Measurements from ENCODE around the gene KAZN.
"Not testable (repeated sequence)": the region's sequence is repeated elsewhere in the genome, so short reads cannot be mapped to it uniquely, and the experiment has no call there.

KAZN gene

GRCh38 chr1:14962407-14962806, 363.9 kb downstream of the KAZN start:
- DNase-seq = no peak

DNA sequence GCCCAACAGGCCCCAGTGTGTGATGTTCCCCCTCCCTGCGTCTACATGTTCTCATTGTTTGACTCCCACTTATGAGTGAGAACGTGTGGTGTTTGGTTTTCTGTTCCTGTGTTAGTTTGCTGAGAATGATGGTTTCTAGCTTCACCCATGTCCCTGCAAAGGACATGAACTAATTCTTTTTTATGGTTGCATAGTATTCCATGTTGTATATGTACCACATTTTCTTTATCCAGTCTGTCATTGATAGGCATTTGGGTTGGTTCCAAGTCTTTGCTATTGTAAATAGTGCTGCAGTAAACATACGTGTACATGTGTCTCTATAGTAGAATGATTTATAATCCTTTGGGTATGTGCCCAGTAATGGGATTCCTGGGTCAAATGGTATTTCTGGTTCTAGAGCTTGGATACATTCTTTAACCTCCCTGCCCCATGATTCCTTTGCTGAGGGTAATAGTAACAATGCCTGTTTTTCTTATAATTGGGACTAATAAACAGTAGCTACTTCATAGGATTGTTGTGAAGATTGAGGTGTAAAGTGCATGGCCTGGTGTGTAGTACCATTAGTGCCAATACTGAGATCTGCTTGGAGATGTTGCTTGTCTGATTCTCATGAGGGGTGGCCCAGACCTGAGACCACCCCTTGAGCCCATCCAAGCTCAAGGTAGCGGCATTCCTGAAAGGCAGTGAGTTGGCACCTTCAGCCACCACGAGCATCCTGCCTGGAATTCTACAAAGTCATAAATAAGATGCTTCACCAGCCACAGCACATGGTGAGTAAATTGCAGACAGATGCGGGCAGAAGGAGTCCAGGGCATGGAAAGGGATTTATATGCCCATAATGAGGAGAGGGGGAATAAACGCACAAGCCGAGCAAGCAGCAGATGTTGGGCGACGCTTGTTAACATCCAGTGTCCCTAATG, 365.6 kb downstream of the KAZN start:
- not testable (repeated sequence) for DNase-seq

DNA sequence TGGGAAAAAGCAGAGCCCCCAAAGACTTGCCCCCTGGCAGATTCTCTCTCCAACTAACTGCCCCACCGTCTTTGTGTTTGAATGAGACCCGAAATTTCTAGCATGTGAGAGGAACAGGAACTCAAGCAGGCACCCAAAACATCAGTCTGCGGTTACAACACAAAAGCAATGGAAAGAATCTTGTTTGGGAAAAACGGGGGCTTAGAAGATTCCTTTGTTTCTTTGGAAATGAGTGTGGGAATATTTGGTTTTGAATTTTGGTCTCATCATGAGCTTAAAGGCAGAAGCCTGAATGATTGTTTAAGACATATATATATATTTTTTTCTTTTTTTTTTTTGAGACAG, 366.2 kb downstream of the KAZN start:
- no peak for DNase-seq

DNA sequence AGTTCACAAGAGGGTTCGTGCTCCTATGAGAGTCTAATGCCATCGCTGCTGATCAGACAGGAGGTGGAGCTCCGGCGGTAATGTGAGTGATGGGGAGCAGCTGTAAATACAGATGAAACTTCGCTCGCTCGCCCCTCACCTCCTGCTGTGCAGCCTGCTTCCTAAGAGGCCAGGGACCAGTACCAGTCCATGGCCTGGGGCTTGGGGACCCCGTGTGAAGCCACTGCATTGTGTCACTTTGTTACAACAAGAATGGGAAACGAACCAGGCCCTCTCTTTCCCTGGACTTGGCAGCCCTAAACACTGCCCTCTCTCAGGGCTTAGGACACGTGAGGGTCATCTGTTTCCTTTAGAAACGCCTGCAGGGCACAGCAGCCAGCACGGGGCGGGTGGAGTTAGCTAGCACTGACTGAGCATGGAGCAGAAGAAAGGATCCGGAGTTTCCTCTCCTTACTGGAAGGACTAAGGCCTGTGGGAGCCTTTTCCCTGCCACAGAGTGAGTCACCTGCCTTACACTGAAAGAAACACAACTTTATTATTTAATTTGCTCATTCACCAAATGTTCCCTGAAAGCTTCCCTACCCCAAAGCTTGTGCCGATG, 369.9 kb downstream of the KAZN start:
- no peak for DNase-seq

DNA sequence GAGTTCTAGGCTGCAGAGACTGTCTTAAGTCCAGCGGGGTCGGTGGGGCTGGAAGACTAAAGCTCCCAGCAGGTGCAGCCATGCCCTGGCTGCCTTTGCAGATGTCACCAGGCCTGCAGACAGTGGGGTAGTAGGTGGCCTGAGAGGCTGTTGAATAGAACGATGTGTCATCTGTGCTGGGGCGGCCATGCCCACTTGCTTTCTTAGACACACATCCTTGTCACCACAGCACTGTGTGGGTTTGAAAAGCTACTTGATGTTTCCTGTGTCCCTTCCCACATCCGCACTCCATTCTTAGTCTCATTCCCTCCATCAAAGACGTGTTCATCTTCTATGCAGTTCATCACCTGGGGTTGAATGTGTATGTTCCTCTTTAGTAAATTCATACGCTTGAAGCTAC, 370.5 kb downstream of the KAZN start:
- DNase-seq = no peak

GRCh38 chr1:14970115-14970798, 371.8 kb downstream of the KAZN start:
- no peak for DNase-seq

DNA sequence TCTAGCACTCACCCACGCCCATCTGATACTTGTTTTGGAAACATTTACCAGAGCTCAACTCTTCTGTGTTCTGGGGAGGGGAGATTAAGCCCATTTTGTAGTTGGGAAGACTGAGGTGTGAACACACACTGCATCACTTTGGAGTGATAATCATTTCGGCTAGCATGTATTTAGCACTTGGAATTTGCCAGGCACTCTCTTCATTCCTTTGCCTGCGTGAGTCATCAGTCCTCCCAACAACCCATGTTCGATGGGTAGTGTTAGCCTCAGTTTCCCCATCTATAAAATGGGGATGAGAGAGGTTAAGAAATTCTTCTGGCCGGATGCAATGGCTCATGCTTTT, 372.3 kb downstream of the KAZN start:
- DNase-seq = no peak

DNA sequence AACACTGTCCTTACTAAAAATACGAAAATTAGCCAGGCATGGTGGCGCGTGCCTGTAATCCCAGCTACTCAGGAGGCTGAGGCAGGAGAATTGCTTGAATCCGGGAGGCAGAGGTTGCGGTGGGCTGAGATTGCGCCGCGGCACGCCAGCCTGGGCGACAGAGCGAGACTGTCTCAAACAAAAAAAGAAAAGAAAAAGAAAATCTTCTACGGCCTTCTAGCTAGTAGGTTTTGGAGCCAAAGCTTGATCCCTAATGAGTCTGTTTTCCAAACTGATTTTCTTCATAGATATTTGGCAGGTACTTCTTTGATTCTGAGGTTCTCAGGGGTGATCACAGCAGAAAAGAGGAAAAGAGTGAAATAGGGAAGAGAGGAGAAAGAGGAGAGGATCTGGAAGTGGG, 372.7 kb downstream of the KAZN start:
- no peak for DNase-seq

- DNase-seq = no peak
These were observed 373.6 kb downstream of the KAZN start for GRCh38 chr1:14972107-14972506.

DNA sequence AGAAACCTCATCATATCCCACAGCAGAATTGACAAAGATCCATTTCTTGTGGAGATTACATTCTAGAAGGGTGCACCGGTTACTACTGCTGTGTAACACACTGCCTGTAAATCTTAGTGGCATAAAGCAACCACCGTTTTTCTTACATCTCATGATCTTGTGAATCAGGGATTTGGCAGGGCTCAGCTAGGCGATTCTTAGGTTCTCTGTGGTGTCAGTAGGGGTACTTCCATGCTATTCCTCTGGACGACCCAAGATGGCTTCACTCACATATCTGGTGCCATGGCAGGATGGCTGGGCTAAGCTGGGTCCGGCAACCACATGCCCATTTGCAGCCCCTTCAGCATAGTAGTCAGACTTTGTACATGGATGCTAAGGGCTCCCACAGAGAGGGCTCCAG, 375.3 kb downstream of the KAZN start:
- DNase-seq = no peak

GRCh38 chr1:14974361-14974760, 375.9 kb downstream of the KAZN start:
- DNase-seq = no peak

DNA sequence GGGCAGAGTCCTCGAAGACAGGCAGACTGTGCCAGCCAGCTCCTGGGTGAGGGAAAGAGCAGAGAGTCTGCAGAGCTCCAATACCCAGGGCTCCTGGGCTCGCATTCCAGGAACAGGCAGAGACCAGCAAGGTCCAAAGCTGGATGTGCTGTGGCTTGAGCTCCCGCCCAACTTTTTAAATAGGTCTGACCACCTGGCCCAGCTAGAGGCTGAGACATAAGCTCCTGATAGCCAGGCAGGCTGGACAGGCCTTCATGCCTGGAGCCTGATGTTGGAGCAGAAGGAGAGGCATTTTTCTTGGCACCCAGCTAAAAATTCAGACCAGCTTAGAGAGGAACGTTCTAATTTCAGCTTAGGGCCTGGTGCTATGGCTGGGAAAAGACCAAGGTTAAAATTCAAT, 376.6 kb downstream of the KAZN start:
- DNase-seq = no peak

- DNase-seq = no peak
These were observed 377.8 kb downstream of the KAZN start for GRCh38 chr1:14976256-14976655.

- no peak for DNase-seq
These were observed 378.9 kb downstream of the KAZN start for GRCh38 chr1:14977338-14977931.

DNA sequence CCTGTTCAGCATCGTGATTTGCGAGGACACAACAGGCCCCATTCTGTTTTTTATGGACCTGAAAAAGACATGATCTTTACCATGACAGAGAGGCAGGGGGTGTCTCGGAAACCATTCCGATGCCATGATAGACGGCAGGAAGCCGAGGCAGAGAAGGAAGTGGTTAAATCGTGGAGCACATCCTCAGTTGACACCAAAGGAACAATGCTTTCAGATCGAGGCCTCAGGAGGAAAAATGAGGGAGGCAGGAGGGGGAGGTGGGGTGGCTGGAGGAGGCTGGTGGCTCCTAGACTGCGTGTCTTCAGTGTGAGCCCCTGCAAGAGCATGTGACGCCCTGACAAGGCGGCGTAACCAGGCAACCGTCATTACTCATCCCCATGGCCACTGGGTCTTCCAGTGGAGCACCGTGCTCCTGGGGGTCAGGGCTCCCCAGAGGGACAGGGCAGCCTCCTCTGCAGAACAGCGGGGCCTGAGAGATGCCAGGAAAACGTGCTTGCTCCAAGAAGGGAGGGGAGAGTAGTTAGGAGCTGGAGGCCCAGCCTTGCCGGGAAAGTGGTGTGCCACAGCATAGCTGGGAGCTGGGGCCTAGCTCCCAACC, 382.2 kb downstream of the KAZN start:
- DNase-seq = no peak

DNA sequence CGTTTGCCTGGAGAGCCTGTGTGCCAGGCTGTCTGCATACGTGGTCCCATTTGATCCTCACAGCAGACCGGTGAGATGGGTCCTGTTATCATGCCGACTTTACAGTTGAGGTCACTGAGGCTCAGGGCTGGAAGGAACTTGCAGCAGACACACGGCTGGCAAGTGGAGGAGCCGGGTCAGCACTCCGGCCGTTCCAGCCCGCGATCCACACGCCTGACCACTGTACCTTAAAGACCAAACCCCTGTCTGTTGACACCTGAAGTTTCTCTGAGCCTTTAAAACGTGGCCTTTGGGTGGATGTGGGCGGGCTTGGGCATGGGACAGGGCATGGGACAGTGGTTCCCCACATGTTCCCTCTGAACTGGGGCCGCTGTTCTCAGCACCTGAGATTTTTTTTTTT, 383.5 kb downstream of the KAZN start:
- DNase-seq = no peak

DNA sequence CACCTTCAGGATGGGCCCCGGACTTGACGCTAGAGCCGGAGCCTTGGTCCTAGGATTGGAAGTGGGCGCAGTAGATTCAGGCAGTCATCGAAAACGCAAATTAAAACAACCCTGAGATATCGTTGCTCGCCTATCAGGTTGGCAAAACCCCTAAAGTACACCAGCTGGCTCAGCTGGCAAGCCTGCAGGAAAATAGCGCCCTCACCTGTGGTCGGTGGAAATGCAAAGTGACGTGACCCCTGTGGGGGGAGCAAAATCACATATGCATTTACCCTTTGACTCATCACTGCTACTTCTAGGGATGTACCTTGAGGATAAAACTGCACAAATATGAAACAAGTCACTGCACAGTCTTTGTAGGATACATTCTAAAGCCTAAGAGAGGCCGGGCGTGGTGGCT, 384.8 kb downstream of the KAZN start:
- DNase-seq = no peak

GRCh38 chr1:14986168-14986567, 387.7 kb downstream of the KAZN start:
- DNase-seq = no peak

GRCh38 chr1:14987829-14988603, 389.5 kb downstream of the KAZN start:
- no peak for DNase-seq

- DNase-seq = no peak
These were observed 390.2 kb downstream of the KAZN start for GRCh38 chr1:14988636-14989035.

DNA sequence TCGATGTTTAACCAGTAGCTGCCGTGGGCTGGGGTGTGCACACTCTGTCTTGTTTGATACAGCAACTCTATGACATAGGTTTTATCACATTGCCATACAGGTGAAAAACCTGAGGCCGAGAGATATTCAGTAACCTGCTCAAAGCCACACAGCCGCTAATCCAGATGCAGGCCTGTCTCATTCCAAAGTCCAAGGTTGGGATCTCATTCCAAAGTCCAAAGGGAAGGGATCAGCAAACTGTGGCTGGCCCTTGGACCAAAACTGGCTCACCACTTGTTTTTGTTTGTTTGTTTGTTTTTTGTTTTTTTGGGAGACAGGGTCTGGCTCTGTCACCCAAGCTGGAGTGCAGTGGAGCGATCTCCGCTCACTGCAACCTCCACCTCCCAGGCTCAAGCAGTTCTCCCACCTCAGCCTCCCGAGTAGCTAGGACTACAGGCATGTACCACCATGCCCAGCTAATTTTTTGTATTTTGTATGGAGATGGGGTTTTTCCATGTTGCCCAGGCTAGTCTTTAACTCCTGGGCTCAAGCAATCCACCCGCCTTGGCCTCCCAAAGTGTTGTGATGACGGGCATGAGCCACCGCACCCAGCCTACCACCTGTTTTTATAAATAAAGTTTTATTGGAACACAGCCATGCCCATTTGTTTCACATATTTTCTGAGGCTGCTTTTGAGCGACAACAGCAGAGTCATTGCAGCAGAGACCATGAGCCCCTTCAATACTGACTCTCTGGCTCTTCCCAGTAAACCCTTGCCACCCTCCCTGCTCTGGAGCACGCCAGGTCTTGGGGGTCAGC, 391.6 kb downstream of the KAZN start:
- DNase-seq = no peak

DNA sequence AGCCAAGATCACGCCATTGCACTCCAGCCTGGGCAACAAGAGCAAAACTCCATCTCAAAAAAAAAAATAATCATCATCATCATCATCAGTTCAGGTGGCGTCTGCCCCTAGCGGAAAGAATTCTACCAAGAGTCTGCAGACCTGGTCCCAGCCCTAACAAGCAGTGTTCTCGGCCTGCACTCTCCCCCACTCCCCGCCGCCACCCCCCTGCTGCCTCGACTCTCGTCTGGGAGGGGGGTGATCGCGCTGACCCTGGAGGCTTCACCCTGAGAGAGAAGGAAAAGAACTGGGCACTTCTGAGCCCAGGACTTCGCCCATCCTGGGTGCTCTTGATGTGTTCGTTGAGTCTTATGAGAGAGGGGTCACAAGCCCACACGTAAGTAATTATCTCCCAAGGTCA, 394.9 kb downstream of the KAZN start:
- DNase-seq = no peak

All from effector CD4-positive, alpha-beta T cell (primary cell).